Measurements from ENCODE around the gene MUC20.
"Not testable (repeated sequence)": the region's sequence is repeated elsewhere in the genome, so short reads cannot be mapped to it uniquely, and the experiment has no call there.

DNA sequence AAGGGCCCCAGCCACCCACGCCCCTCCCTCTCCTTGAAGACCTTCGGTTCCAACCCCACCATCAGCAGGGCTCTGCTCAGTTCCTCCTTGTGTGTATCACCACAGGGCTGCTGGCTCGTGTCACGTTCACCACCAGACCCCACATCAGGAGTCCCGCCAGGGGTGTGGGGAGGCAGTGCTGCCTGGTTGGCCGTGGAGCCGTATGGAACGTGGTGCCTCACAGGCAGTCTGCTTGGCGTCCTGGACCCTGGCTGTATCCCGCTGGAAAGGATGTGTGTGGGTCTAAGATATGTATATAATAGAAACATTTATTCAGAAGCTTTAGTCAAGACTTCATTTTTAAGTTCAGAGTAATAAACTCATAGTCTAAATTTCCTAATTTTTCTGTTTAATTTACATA is 40.1 kb upstream of the MUC20 start:
- not testable (repeated sequence) for TF ChIP-seq CTCF (IDR thresholded peaks at IDR 0.05; ENCODE audit: control extremely low read depth in 1 of 3, insufficient read depth in 1 of 3, low read depth in 1 of 3, low read length in 3 of 3); ATF2 (IDR thresholded peaks at IDR 0.05; ENCODE audit: low read length); POLR2A (IDR thresholded peaks at IDR 0.05; ENCODE audit: control extremely low read depth in 1 of 2, low read depth in 2 of 2, low read length in 2 of 2); MAX (IDR thresholded peaks at IDR 0.05); SP2 (IDR thresholded peaks at IDR 0.05; ENCODE audit: low read length); YY1 (IDR thresholded peaks at IDR 0.05; ENCODE audit: low read depth, low read length); JUND (IDR thresholded peaks at IDR 0.05; ENCODE audit: low read length); HDAC2 (IDR thresholded peaks at IDR 0.05; ENCODE audit: borderline replicate concordance in 1 of 2, low read depth in 2 of 2, low read length in 2 of 2); BCL11A (IDR thresholded peaks at IDR 0.05; ENCODE audit: low read depth in 2 of 2, low read length in 2 of 2); BRCA1 (IDR thresholded peaks at IDR 0.05; ENCODE audit: low read depth, low read length)

Data from H1 (cell line).